Ascending aorta (tissue), 2 donors: ENCODE measurements around the gene METTL24. TPM values are rescaled to one million over a fixed set of nuclear protein-coding genes. Genes with fewer than 3 reads are reported as not detected.

Source experiments
- DNase-seq, 2 donors: peaks; one replicate each; pipeline ENCODE4 v3.0.0-alpha.2; 2019; ENCODE audit warnings: low spot score in 2 of 2
- H3K27ac ChIP-seq, 2 donors: fragments of 200-600 bp; sonication (generic); one replicate each; pipeline ENCODE4 v1.5.1; 2016 to 2017; ENCODE audit warnings: mild to moderate bottlenecking in 1 of 2
- H3K27me3 ChIP-seq: fragments of 200-600 bp; sonication (generic); one replicate; pipeline ENCODE4 v1.5.1; 2017
- H3K36me3 ChIP-seq, 2 donors: fragments of 200-600 bp; sonication (generic); one replicate each; pipeline ENCODE4 v1.5.1; 2016
- H3K4me1 ChIP-seq, 2 donors: fragments of 200-600 bp; sonication (generic); one replicate each; pipeline ENCODE4 v1.5.1; 2016 to 2017; ENCODE audit warnings: mild to moderate bottlenecking in 1 of 2
- H3K4me3 ChIP-seq, 2 donors: fragments of 200-600 bp; sonication (generic); one replicate each; pipeline ENCODE4 v1.5.1; 2016 to 2017; ENCODE audit warnings: mild to moderate bottlenecking in 1 of 2
- H3K9me3 ChIP-seq, 2 donors: fragments of 200-600 bp; sonication (generic); one replicate each; pipeline ENCODE4 v1.5.1; 2016
- CTCF ChIP-seq, 3 experiments: fragments of 200-600 bp in 2 of 3; fragments of 450-650 bp in 1 of 3; sonication (generic) in 2 of 3; IDR thresholded peaks; one replicate each; pipeline ENCODE4 v1.5.1; 2016 to 2019; ENCODE audit warnings: antibody characterized with exemption in 3 of 3, mild to moderate bottlenecking in 1 of 3, moderate library complexity in 1 of 3
- intact Hi-C: fragments of 100-400 bp; cut with DNase I; formaldehyde crosslinking; loops from one replicate; pipeline ENCODE4 v1.15.1; 2023
- total RNA-seq: library from RNA; depleted of rRNA; stranded (reverse); fragments of >200 nt; gene quantifications from one replicate; pipeline ENCODE4 v1.1.0, GENCODE V29; 2016

METTL24 gene
- total RNA-seq, 1 donor from 2014 or later: 2.0 TPM

DNA sequence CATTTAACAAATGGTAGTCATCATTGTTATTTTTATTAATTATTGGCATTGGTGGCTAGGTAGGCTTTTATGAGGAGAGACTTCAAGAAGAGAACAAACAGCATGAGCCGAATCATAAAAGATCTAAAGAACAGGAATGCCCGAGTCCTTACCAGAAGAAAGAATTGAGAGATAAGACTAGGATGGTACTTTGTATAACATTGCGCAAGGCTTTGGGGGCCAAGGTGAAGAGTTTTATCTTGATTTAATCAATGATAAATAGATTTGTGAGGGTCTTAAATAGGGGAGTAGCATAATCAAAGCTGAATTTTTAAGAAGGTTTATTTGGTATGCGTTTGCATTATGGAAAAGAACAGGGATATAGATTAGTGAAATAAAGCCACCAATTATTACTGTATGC, 162.5 kb downstream of the METTL24 start:
- no peaks in the 10 kb centered on the region for H3K4me1 ChIP-seq
- H3K36me3 ChIP-seq: peaks cover 0 to 8% of the 10 kb centered on the region in 2 donors
- H3K27me3 ChIP-seq: no peaks in the 10 kb centered on the region
- no peak overlapping the region for H3K27ac ChIP-seq
- no peak overlapping the region for H3K4me3 ChIP-seq
- no peak for DNase-seq
- no peak for TF ChIP-seq CTCF (IDR thresholded peaks at IDR 0.05)
- H3K9me3 ChIP-seq: no peaks in the 10 kb centered on the region
- intact Hi-C loops: no loop called here

Other genes with a start within 250 kb of the METTL24 start
- gene WASF1, start 178.7 kb downstream of the METTL24 start, total RNA-seq: 0.53 TPM
- gene CDC40, start 177.9 kb downstream of the METTL24 start, total RNA-seq: 10.0 TPM
- 0.32 TPM for gene DDO, start 57.2 kb upstream of the METTL24 start, total RNA-seq
- gene SLC22A16, start 118.3 kb upstream of the METTL24 start, total RNA-seq: not detected